NCI-H510A (cell line): ENCODE measurements around the gene COASY.
"Not testable (repeated sequence)": the region's sequence is repeated elsewhere in the genome, so short reads cannot be mapped to it uniquely, and the experiment has no call there.

Experiments used
- DNase-seq: peaks from one replicate; lab custom pipeline; 2025; lab: John Stamatoyannopoulos, UW

COASY gene

DNA sequence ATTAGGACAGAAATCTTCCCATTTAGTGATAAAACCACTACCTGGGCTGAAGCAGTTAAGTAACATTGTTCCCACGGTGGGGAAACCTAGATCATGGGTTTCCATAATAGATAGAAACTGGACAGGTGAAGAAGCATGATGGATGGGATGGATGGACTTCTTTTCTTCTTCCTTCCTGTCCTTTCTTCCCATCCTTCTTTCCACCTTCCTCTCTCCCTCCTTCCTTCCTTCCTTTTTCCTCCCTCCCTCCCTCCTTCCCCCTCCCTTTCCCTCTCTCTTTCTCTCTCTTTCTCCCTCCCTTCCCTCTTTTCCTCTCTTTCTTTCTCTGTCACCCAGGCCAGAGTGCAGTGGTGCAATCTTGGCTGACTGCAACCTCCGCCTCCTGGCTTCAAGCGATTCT lies 12.5 kb downstream of the COASY start:
- DNase-seq, result no peak

- DNase-seq, result no peak
Observed at GRCh38 chr17:42577140-42577531, 15.2 kb downstream of the COASY start.

DNA sequence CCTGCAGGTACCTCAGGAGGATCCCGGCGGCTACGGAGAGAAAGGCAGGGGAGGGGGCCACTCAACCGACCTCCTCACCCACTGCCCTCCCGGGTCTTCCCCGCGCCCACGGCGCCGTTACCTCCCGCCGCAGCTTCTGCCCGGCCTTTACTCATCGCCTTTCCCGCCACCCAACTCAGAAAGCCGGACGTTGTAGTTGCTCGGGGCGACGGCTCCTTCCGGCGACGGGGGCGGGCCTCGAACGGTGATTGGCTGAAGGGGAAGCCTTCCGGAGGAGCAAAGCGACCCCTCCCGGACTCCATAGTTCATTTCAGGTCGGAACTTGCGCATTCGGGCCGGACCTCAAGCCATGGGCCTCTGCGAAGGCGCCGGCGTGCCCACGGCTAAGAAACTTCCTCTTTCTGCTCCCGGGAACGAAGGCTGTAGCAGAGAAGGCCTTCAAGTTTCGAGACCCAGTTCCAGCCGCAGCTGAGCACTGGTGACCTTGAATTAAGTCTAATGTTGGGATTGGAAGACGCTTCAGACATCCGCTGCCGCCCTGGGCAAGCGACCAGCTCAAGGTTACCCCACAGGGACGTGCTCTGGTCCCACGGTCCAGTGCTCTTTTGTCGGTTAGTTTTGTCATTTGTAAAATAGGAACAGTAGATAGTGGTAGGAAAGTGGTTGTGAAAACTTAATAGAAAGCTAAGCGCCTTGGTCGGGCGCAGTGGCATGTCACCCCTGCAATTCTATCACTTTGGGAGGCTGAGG lies 15.8 kb downstream of the COASY start, which contains the start of gene PSMC3IP:
PSMC3IP (minus strand) TSS at position 198 of the 750 bp plus-strand sequence; CDS start at position 155, 43 bp downstream.
- peak; percentile 90 for DNase-seq

DNA sequence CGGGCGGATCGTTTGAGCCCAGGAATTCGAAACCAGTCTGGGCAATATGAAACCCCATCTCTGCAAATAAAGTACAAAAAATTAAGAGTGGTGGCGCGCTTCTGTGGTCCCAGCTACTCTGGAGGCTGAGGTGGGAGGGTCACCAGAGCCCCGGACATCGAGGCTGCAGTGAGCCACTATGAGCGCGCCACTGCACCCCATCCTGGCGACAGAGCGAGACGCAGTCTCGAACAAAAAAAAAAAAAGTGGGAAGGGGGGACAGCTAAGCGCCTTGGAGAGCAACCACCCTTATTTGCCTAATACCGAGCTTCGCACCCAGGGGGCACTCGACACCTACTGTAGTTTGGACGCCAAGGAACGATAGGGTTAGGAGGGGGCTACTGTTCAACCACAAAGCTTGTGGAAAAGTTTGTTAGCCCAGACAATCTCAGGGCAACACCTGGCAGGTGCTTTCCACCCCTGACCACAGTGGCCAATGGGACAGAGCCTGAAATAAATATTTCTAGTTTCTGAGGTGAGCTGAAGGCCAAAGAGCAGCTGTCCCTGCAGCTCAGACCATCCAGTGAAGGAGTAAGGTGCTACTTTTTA lies 16.4 kb downstream of the COASY start:
- peak; percentile 66 for DNase-seq

DNA sequence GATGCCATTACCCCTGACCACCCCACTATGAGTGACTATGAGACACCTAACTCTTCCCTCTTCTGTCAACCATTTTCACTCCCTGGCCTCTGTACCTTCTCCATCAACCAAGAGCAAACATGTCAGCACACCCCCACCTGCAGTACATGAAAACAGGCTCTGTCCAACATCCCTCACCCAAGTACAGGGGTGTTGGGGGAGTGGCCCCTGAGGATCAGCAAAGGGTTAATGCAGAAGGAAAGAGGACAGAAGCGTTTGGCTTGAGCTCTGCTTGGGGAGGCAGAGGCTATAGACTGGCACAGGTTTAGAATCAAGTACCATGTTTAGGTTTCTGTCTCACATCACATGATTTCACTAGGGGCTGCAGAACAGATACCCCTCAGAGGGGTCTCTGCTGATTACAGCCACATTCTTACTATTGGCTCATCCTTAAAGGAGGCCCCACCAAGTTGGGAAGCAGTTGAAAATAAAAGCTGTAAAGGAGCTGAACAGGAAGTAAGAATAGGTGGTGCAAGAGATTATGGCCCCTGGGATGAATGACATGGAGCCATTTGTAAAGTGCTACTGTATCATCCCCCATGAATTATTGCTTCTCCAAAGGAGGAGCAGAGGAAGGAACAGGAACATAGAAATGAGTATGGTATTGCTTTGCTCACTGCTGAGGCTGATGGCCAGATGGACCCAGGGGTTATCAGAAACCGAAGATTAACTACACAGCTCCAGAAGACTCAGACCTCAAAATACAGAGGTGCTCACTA lies 18.0 kb downstream of the COASY start:
- DNase-seq, result no peak

- no peak for DNase-seq
Observed at GRCh38 chr17:42581744-42582270, 19.9 kb downstream of the COASY start.

GRCh38 chr17:42584880-42585279 lies 22.9 kb downstream of the COASY start:
- DNase-seq, result no peak

DNA sequence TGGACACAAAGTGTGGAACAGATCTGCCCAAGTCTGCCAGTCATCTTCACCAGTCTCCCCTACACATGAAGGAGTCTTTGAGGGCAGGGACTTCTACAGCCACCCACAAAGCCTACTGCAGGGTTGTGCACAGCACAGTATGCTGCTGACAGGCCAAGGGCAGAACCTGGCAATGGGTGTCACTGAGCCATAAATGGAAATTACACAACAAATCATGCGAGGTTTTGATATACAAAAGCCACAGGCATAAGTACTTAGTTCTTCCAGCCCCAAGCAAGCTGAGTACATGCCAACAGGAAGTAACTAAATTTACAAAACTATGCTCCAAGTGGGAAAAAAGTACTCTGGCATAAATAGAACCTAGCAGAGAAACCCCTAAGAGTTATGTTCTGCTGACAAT lies 23.4 kb downstream of the COASY start:
- DNase-seq, result no peak

GRCh38 chr17:42586514-42587230 lies 24.7 kb downstream of the COASY start:
- DNase-seq, result no peak

DNA sequence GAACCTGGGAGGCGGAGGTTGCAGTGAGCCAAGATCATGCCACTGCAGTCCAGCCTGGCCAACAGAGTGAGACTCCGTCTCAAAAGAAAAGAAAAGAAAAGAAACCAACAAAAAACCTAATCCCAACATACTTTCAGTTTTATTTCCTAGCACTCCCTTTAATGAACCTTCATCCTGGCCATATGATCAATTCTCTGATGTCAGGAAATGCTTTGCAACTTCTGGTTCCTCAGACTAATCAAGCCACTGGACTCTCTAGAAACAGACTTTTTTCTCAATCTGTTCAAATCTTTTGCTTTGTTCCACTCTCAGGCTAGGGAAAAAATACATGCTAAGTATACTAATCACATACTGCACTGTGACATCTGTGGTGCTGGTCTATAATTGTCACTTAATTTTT lies 28.9 kb downstream of the COASY start:
- no peak for DNase-seq

DNA sequence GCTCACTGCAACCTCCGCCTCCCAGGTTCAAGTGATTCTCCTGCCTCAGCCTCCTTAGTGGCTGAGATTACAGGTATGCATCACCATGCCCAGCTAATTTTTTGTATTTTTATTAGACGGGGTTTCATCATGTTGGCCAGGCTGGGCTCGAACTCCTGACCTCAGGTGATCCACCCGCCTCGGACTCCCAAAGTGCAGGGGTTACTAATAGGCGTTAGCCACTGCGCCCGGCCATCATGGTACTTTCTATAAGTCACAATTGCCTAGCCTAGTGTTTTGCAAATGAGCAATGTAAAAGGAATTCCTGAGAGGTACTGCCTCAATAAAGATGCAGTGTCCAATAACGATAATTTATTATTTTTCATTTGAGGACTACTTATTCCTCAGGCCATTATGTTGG lies 29.5 kb downstream of the COASY start:
- no peak for DNase-seq

GRCh38 chr17:42596386-42596785 lies 34.4 kb downstream of the COASY start:
- DNase-seq, result no peak

GRCh38 chr17:42598905-42599304 lies 37.0 kb downstream of the COASY start:
- DNase-seq, result no peak

- DNase-seq, result no peak
Observed at GRCh38 chr17:42603318-42603717, 41.4 kb downstream of the COASY start.

- no peak for DNase-seq
Observed at GRCh38 chr17:42607769-42608168, 45.8 kb downstream of the COASY start.

DNA sequence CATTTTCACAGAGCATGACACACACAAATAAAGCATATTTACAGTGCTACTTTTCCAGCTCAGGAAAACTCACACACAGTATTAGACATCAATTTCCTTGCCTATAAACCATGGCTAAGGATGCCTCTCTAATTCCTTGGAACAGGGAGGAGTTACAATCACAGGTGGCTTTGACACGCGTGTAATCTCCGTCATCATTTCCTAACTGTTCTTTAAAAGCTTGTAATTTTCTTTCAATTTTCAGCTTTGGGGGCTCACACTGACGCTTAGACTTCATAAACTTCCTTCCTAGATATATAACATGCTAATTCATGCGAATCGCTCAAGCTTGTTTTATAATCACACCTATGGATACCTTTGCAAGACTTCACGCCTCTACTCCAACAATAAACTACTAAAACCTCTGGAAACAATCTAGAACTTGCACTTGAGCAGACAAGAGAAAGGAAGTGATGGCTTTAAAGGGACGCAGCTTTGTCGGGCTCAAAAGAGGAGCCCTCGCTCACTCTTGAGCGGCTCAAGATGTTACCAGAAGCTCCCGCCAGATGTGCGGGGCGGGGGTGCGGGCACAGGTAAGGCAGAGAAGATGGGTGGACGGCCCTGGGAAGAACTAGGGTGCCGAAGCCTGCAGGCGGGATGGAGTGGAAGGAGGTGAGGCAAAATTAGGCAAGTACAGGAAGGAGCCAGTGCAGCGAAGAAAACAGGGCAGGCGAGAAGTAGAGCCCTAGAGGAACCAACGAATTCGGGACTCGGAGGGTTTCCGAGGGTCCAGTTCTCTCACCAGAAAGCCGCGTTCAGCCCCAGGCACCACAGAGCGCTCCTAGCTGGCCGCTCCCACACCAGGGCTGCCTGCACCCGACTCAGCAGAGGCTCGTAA lies 46.6 kb downstream of the COASY start:
- DNase-seq, result no peak

DNA sequence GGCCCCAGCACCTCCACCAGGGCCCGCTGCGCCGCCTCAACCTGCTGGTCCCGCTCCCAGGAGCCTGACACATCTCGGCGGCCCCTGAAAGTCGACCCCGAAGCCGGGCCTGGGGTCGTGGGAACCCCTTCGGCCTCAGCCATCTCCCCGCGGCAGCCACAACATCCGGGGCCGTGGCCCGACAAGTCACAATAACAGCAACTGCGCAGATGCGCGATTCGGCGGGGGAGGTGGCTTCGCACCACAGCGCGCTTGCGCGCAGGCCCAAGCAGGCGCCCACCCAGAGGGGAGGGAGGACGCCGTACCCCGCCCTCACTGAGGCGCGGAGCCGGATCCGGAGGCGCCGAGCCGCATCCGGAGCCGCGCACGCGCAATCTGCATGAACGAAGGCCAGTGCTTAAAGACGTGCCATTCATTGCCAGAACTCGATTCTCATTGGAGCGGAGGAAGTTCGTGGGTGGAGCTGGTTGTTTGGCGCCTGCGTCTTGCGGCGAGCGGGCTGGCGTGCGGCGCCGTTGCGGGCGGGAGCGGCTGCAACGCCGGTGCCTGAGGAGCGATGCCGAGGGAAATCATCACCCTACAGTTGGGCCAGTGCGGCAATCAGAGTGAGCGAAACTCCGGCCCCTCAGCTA lies 47.4 kb downstream of the COASY start, which contains the start of the genes RETREG3 and TUBG1:
RETREG3 (minus strand) TSS at position 193 of the 632 bp plus-strand sequence; CDS start at position 143, 50 bp downstream.
TUBG1 (plus strand) TSS at position 502 of the 632 bp plus-strand sequence; CDS start at position 557, 55 bp downstream.
- DNase-seq, result peak; percentile 94

DNA sequence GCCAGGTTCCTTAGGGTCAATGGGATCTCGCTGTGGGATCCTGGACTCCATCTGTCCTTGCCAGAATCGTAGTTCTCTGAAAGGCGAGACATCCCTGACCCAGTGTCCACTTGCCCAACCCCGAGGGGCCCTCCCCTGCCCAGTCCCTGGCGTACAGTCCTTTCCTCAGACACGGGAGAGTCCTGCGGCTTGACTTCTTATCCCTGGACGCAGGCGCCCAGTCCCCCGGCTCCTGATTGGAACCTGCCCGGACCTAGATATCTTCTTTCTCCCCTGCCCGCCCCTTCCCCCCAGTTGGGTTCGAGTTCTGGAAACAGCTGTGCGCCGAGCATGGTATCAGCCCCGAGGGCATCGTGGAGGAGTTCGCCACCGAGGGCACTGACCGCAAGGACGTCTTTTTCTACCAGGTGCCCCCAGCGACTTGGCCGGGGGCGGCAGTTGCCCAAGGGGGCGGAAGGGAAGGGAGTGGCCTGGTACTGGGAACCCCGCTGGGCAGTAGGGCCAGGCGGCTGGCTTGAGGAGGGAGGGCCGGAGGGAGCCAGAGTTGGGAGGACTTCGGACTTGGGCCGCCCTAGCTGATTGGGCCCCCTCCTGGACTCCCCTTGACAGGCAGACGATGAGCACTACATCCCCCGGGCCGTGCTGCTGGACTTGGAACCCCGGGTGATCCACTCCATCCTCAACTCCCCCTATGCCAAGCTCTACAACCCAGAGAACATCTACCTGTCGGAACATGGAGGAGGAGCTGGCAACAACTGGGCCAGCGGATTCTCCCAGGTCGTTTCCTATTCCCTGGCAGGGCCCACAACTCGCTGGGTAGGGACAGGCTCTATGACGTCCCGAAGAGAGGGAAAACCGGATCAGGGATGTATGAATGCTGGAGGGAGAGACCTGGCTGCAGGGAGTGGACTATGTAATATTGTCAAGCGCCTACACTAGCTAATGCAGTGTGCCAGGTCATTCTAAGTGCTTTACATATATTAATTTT lies 48.2 kb downstream of the COASY start:
- not testable (repeated sequence) for DNase-seq

- DNase-seq, result no peak
Observed at GRCh38 chr17:42612013-42612412, 50.1 kb downstream of the COASY start.
